HCT116 (cell line): ENCODE measurements around the gene CFAP61.
A peak's percentile ranks its signal among the peaks of the same experiment; 100 is the strongest.

Experiments
- CEBPB ChIP-seq: IDR thresholded peaks from 2 replicates; pipeline ENCODE4 v1.6.1; 2012; ENCODE audit warnings: low read depth
- CTCF ChIP-seq, 3 experiments: fragments of 200-600 bp in 1 of 3; sonication (generic) in 1 of 3; IDR thresholded peaks in 2 of 3; conservative IDR thresholded peaks in 1 of 3; 2 replicates each; pipeline ENCODE4 v1.5.1; 2012 to 2017; ENCODE audit warnings: low read depth in 2 of 3, low read length in 2 of 3, antibody characterized with exemption in 1 of 3, borderline replicate concordance in 1 of 3, control low read depth in 1 of 3, mild to moderate bottlenecking in 1 of 3, mixed read lengths in 1 of 3, mixed run types in 1 of 3, moderate library complexity in 1 of 3; ENCODE audit not compliant: insufficient read depth in 1 of 3
- EGR1 ChIP-seq: IDR thresholded peaks from 2 replicates; pipeline ENCODE4 v1.6.1; 2012; ENCODE audit warnings: low read depth
- EZH2 ChIP-seq: fragments of 200-600 bp; sonication (generic); IDR thresholded peaks from 2 replicates; pipeline ENCODE4 v1.6.1; 2017; ENCODE audit warnings: antibody characterized with exemption, mixed run types
- FOSL1 ChIP-seq: IDR thresholded peaks from 2 replicates; pipeline ENCODE4 v1.6.1; 2012; ENCODE audit warnings: low read depth
- MAX ChIP-seq: IDR thresholded peaks from 2 replicates; pipeline ENCODE4 v1.6.1; 2012
- POLR2A ChIP-seq: IDR thresholded peaks from 2 replicates; pipeline ENCODE4 v1.7.0; 2011; ENCODE audit warnings: borderline replicate concordance; ENCODE audit not compliant: insufficient read depth, insufficient read length; ENCODE audit errors: extremely low read depth
- POLR2AphosphoS5 ChIP-seq: IDR thresholded peaks from 2 replicates; pipeline ENCODE4 v1.6.1; 2011; ENCODE audit warnings: mild to moderate bottlenecking, low read depth, low read length, moderate library complexity
- RAD21 ChIP-seq: IDR thresholded peaks from 2 replicates; pipeline ENCODE4 v1.6.1; 2012; ENCODE audit warnings: low read depth, mild to moderate bottlenecking
- TCF7L2 ChIP-seq: IDR thresholded peaks from 2 replicates; pipeline ENCODE4 v1.7.0; 2011; ENCODE audit warnings: borderline replicate concordance, inconsistent platforms; ENCODE audit not compliant: insufficient read depth, insufficient read length; ENCODE audit errors: extremely low read depth
- ZNF274 ChIP-seq: fragments of 200-500 bp; sonication (Bioruptor generic); IDR thresholded peaks from 2 replicates; pipeline ENCODE4 v1.6.1; 2014; ENCODE audit warnings: mild to moderate bottlenecking, low read depth, low read length, inconsistent platforms

- TF ChIP-seq CTCF (IDR thresholded peaks at IDR 0.05 in 2 of 3, conservative IDR thresholded peaks at IDR 0.05 in 1 of 3; ENCODE audit: borderline replicate concordance in 1 of 3, insufficient read depth in 1 of 3, low read depth in 2 of 3, low read length in 2 of 3) (peak in 2 of 3 experiments; percentile 46 to 68; a peak in 4 of 6 replicates), MAX (peak; percentile 81), RAD21 (peak; percentile 40), EZH2 (no peak), POLR2A (peak; percentile 54), TCF7L2 (peak; percentile 17), FOSL1 (no peak), POLR2AphosphoS5 (peak; percentile 73), CEBPB (no peak), EGR1 (no peak), ZNF274 (no peak)
Measured at GRCh38 chr20:20017001-20017843, 35.1 kb upstream of the CFAP61 start, which contains the start of gene NAA20.
